GM10266 (cell line): ENCODE data around the gene BCO2.

Source experiments
- DNase-seq: peaks from one replicate; pipeline ENCODE4 v3.0.0; 2012; ENCODE audit errors: extremely low spot score
- CTCF ChIP-seq: IDR thresholded peaks from 2 replicates; pipeline ENCODE4 v1.5.1; 2012; ENCODE audit warnings: mild to moderate bottlenecking, low read depth; ENCODE audit not compliant: control insufficient read depth, insufficient read depth; ENCODE audit errors: missing control alignments

The BCO2 gene

DNA sequence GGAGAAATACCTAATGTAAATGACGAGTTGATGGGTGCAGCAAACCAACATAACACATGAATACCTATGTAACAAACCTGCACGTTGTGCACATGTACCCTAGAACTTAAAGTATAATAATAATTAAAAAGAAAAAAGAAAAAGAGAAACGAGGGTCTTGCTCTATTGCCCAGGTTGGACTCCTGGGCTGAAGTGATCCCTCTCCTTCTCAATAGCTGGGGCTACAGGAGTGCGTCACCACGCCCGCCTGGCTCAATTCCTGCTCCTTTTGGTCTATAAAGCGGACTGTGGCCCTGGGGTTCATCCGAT, 50.4 kb downstream of the BCO2 start:
- no peak for TF ChIP-seq CTCF
- no peak for DNase-seq

DNA sequence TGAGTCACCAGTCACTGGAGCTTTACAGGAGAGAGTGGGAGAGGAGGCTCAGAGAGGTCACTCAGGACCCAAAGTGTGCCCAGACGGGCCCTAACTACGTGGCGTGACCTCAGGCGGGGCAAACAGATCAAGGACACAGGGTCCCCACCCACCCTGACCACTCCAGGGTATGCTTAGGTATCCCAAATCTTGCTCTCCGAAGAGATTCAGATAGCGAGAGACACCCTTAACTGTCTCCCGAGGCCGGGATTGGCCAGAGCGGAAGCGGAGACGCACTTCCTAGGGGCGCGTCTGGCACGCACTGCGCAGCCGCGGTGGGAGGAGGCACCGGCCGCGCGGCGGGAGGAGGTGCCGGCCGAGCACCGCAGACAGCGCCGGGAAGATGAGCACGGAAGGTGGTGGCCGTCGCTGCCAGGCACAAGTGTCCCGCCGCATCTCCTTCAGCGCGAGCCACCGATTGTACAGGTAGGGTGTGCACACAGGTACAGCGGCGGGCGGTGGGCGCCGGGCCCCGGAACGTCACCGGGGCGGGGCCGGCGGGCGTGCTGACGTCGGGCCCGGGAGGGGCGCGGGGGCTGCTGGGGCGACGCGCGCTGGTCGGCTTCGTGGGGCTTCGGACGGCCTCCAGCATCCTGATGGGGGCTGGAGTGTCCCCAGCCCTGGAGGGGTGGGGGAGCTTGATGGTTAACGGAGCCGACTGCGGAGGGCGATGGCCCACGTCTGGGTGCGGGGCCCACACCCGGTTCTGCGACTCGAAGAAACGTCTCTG, 50.9 kb downstream of the BCO2 start, which contains the start of gene PTS:
TSS of gene PTS (plus strand) at position 367 of the 769 bp plus-strand sequence. CDS start at position 383, 16 bp downstream.
- no peak for TF ChIP-seq CTCF
- peak; percentile 95 for DNase-seq

GRCh38 chr11:112226831-112227401, 51.6 kb downstream of the BCO2 start:
- no peak for DNase-seq
- no peak for TF ChIP-seq CTCF

- TF ChIP-seq CTCF, result no peak
- no peak for DNase-seq
These were observed 52.2 kb downstream of the BCO2 start for GRCh38 chr11:112227471-112227870.

- no peak for DNase-seq
- TF ChIP-seq CTCF, result no peak
These were observed 53.4 kb downstream of the BCO2 start for GRCh38 chr11:112228706-112229105.

DNA sequence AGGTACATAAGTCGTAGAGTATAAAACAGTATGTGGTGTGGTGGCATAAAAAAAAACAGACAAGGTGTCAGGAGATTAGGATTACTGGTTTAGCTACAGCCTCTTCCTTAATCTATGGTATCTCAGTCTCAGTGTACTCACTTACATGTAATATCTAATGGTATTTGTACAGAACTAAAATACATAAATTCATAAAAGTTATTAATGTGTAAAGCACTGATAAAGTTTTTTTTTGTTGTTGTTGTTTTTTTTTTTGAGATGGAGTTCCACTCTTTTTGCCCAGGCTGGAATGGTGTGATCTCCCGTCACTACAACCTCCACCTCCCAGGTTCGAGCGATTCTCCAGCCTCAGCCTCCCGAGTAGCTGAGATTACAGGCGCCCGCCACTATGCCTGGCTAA, 53.8 kb downstream of the BCO2 start:
- no peak for DNase-seq
- no peak for TF ChIP-seq CTCF

GRCh38 chr11:112229746-112230433, 54.6 kb downstream of the BCO2 start:
- no peak for DNase-seq
- TF ChIP-seq CTCF, result no peak
